H9 (cell line): ENCODE measurements around the gene ZNF385B. TPM values are rescaled to one million over a fixed set of nuclear protein-coding genes. Genes with fewer than 3 reads are reported as not detected.

Source experiments
- DNase-seq: peaks from one replicate; pipeline ENCODE4 v3.0.0-alpha.2; 2017
- H2AFZ ChIP-seq: one replicate; pipeline ENCODE4 v1.6.1; 2013; ENCODE audit warnings: mild to moderate bottlenecking, low read length, control low read depth, moderate library complexity
- H2AK5ac ChIP-seq: 2 replicates; pipeline ENCODE4 v1.6.1; 2013; ENCODE audit warnings: low read length, control low read depth, mixed read lengths; ENCODE audit not compliant: insufficient read length
- H2BK120ac ChIP-seq: one replicate; pipeline ENCODE4 v1.6.1; 2013; ENCODE audit warnings: low read depth, mild to moderate bottlenecking, low read length, control low read depth, inconsistent platforms; ENCODE audit not compliant: poor library complexity, severe bottlenecking
- H2BK12ac ChIP-seq: 2 replicates; pipeline ENCODE4 v1.6.1; 2013; ENCODE audit warnings: low read length, control low read depth, mixed read lengths, low read depth; ENCODE audit not compliant: insufficient read length
- H2BK15ac ChIP-seq: 2 replicates; pipeline ENCODE4 v1.6.1; 2013; ENCODE audit warnings: low read depth, low read length, control low read depth
- H2BK20ac ChIP-seq: one replicate; pipeline ENCODE4 v1.6.1; 2013; ENCODE audit warnings: low read depth, mild to moderate bottlenecking, low read length, control low read depth, inconsistent platforms; ENCODE audit not compliant: poor library complexity, severe bottlenecking
- H2BK5ac ChIP-seq: 2 replicates; pipeline ENCODE4 v1.6.1; 2013; ENCODE audit warnings: low read length, control low read depth, mixed read lengths; ENCODE audit not compliant: insufficient read length
- H3K14ac ChIP-seq: 2 replicates; pipeline ENCODE4 v1.6.1; 2013; ENCODE audit warnings: low read length, control low read depth; ENCODE audit not compliant: insufficient read depth
- H3K18ac ChIP-seq: 2 replicates; pipeline ENCODE4 v1.6.1; 2013; ENCODE audit warnings: low read depth, mild to moderate bottlenecking, mixed read lengths, low read length, control low read depth; ENCODE audit not compliant: insufficient read length
- H3K23ac ChIP-seq: 2 replicates; pipeline ENCODE4 v1.6.1; 2013; ENCODE audit warnings: low read length, control low read depth, mixed read lengths, low read depth; ENCODE audit not compliant: insufficient read length
- H3K23me2 ChIP-seq: 2 replicates; pipeline ENCODE4 v1.6.1; 2013; ENCODE audit warnings: low read depth, mild to moderate bottlenecking, mixed read lengths, low read length, control low read depth; ENCODE audit not compliant: insufficient read length, poor library complexity, severe bottlenecking
- H3K27ac ChIP-seq: 2 replicates; pipeline ENCODE4 v1.5.1; 2013; ENCODE audit warnings: low read length, control low read depth, mixed read lengths, low read depth; ENCODE audit not compliant: insufficient read length
- H3K27me3 ChIP-seq: 2 replicates; pipeline ENCODE4 v1.6.1; 2013; ENCODE audit warnings: low read length, control low read depth, inconsistent platforms; ENCODE audit not compliant: insufficient read depth
- H3K4ac ChIP-seq: 2 replicates; pipeline ENCODE4 v1.6.1; 2013; ENCODE audit warnings: low read depth, mild to moderate bottlenecking, control low read depth, inconsistent platforms, low read length, moderate library complexity
- H3K4me1 ChIP-seq: 2 replicates; pipeline ENCODE4 v1.6.1; 2013; ENCODE audit warnings: low read length, control low read depth, inconsistent platforms; ENCODE audit not compliant: insufficient read depth
- H3K4me2 ChIP-seq: 2 replicates; pipeline ENCODE4 v1.6.1; 2013; ENCODE audit warnings: low read length, control low read depth, mixed read lengths; ENCODE audit not compliant: insufficient read length, insufficient read depth
- H3K56ac ChIP-seq: 2 replicates; pipeline ENCODE4 v1.6.1; 2013; ENCODE audit warnings: low read depth, mild to moderate bottlenecking, mixed read lengths, low read length, control low read depth; ENCODE audit not compliant: insufficient read length
- H3K79me1 ChIP-seq: 2 replicates; pipeline ENCODE4 v1.6.1; 2013; ENCODE audit warnings: low read depth, mild to moderate bottlenecking, moderate library complexity, low read length, control low read depth, inconsistent platforms; ENCODE audit not compliant: insufficient read depth, poor library complexity, severe bottlenecking
- H3K79me2 ChIP-seq: 2 replicates; pipeline ENCODE4 v1.6.1; 2013; ENCODE audit warnings: low read length, control low read depth, inconsistent platforms; ENCODE audit not compliant: insufficient read depth
- H3K9ac ChIP-seq: 2 replicates; pipeline ENCODE4 v1.6.1; 2013; ENCODE audit warnings: low read length, control low read depth, mixed read lengths; ENCODE audit not compliant: insufficient read length; ENCODE audit errors: extremely low read depth
- H3K9me3 ChIP-seq: one replicate; pipeline ENCODE4 v1.6.1; 2013; ENCODE audit warnings: low read depth, low read length, inconsistent platforms; ENCODE audit not compliant: control insufficient read depth
- H3T11ph ChIP-seq: one replicate; pipeline ENCODE4 v1.6.1; 2013; ENCODE audit warnings: mild to moderate bottlenecking, low read length, control low read depth, inconsistent platforms
- H4K20me1 ChIP-seq: one replicate; pipeline ENCODE4 v1.6.1; 2013; ENCODE audit not compliant: control insufficient read depth, insufficient read length, insufficient read depth
- H4K5ac ChIP-seq: 2 replicates; pipeline ENCODE4 v1.6.1; 2013; ENCODE audit warnings: low read depth, mild to moderate bottlenecking, mixed read lengths, low read length, control low read depth; ENCODE audit not compliant: insufficient read length
- H4K8ac ChIP-seq: replicated peaks from 2 replicates; pipeline ENCODE4 v1.6.1; 2013; ENCODE audit warnings: low read length, control low read depth, mixed read lengths, low read depth; ENCODE audit not compliant: insufficient read length
- H4K91ac ChIP-seq: 2 replicates; pipeline ENCODE4 v1.6.1; 2013; ENCODE audit warnings: low read depth, mild to moderate bottlenecking, moderate library complexity, mixed read lengths, low read length, control low read depth; ENCODE audit not compliant: insufficient read length
- H3K27ac Mint-ChIP-seq, 3 experiments: 2 replicates in 2 of 3; 3 replicates in 1 of 3; pipeline ENCODE4 v1.8.0; 2020 to 2021; ENCODE audit warnings: mixed read lengths in 3 of 3, mild to moderate bottlenecking in 1 of 3, moderate library complexity in 1 of 3
- H3K27me3 Mint-ChIP-seq: 2 replicates; pipeline ENCODE4 v1.8.0; 2021; ENCODE audit warnings: low read depth, mild to moderate bottlenecking, moderate library complexity, mixed read lengths
- H3K36me3 Mint-ChIP-seq, 3 experiments: 2 replicates in 2 of 3; 3 replicates in 1 of 3; pipeline ENCODE4 v1.8.0; 2020 to 2021; ENCODE audit warnings: low read depth in 3 of 3, mixed read lengths in 3 of 3; ENCODE audit not compliant: insufficient read depth in 1 of 3
- H3K4me1 Mint-ChIP-seq, 2 experiments: 2 replicates each; pipeline ENCODE4 v1.8.0; 2020; ENCODE audit warnings: mixed read lengths in 2 of 2
- H3K4me3 Mint-ChIP-seq, 2 experiments: 2 replicates in 1 of 2; 3 replicates in 1 of 2; pipeline ENCODE4 v1.8.0; 2020 to 2021; ENCODE audit warnings: mild to moderate bottlenecking in 2 of 2, mixed read lengths in 2 of 2, moderate library complexity in 1 of 2
- H3K9me3 Mint-ChIP-seq, 2 experiments: 2 replicates in 1 of 2; 3 replicates in 1 of 2; pipeline ENCODE4 v1.8.0; 2020; ENCODE audit warnings: mild to moderate bottlenecking in 2 of 2, mixed read lengths in 2 of 2, moderate library complexity in 1 of 2
- CTCF ChIP-seq: fragments of 200-600 bp; sonication (generic); conservative IDR thresholded peaks from 3 replicates; pipeline ENCODE4 v1.8.0; 2021; ENCODE audit warnings: antibody characterized with exemption, mild to moderate bottlenecking
- WGBS: extraction: QIAGEN DNeasy Blood & Tissue Kit; methylation state at CpG from one replicate; pipeline ENCODE4 v1.1.7; 2013; ENCODE audit warnings: missing lambda C conversion rate, low lambda C conversion rate, mixed read lengths; ENCODE audit not compliant: insufficient read length; ENCODE audit errors: extremely low coverage; 5-methylcytosine and 5-hydroxymethylcytosine counted together
- total RNA-seq: library from RNA; stranded (reverse); gene quantifications from 2 replicates; pipeline ENCODE4 v1.2.1, GENCODE V29; 2021

ZNF385B gene
- total RNA-seq, 1 experiment from 2014 or later = 2.1 TPM

- Mint-ChIP-seq H3K9me3 (no peaks in the 10 kb centered on the region), H3K4me1 (no peaks in the 10 kb centered on the region; a peak in 1 of 4 replicates), H3K27me3 (no peaks in the 10 kb centered on the region), H3K27ac (no peak overlapping the region), H3K4me3 (no peak overlapping the region; a peak in 1 of 5 replicates), H3K36me3 (no peaks in the 10 kb centered on the region)
- DNase-seq = no peak
- Histone ChIP-seq H3K56ac (no peak overlapping the region), H2BK12ac (no peak overlapping the region), H3K27ac (no peak overlapping the region), H4K20me1 (no peaks in the 10 kb centered on the region), H3K23ac (no peak overlapping the region), H3K14ac (no peak overlapping the region), H3K4me1 (no peaks in the 10 kb centered on the region), H2BK15ac (no peak overlapping the region), H3K79me1 (no peaks in the 10 kb centered on the region), H3K18ac (no peak overlapping the region), H2BK120ac (no peak overlapping the region), H3T11ph (no peak overlapping the region), H3K9me3 (no peaks in the 10 kb centered on the region), H3K27me3 (no peaks in the 10 kb centered on the region; the same call in 1 of the 2 replicates), H2AFZ (no peak overlapping the region), H4K91ac (no peak overlapping the region), H3K4ac (no peak overlapping the region), H3K79me2 (no peaks in the 10 kb centered on the region), H4K5ac (no peak overlapping the region), H2AK5ac (no peak overlapping the region), H2BK5ac (no peak overlapping the region), H3K9ac (no peak overlapping the region), H4K8ac (no peak overlapping the region), H3K4me2 (no peak overlapping the region), H3K23me2 (no peaks in the 10 kb centered on the region), H2BK20ac (no peak overlapping the region)
- WGBS = 100% methylated on average over 3 of the region's 4 CpGs
- no peak for TF ChIP-seq CTCF
These were observed 87.4 kb downstream of the ZNF385B start for GRCh38 chr2:179773986-179774385.
